Mesendoderm (in vitro differentiated cells): Measurements from ENCODE around the gene PLEKHG4B.

Experiments used
- DNase-seq: peaks from one replicate; pipeline ENCODE4 v3.0.0; 2013
- H2AK5ac ChIP-seq: 2 replicates; pipeline ENCODE4 v1.6.1; 2013; ENCODE audit warnings: low read length, inconsistent platforms
- H2BK120ac ChIP-seq: 2 replicates; pipeline ENCODE4 v1.6.1; 2013; ENCODE audit warnings: low read depth, mild to moderate bottlenecking, low read length, moderate library complexity, mixed read lengths
- H2BK15ac ChIP-seq: replicated peaks from 2 replicates; pipeline ENCODE4 v1.6.1; 2013; ENCODE audit warnings: low read depth, mild to moderate bottlenecking, moderate library complexity
- H2BK5ac ChIP-seq: 2 replicates; pipeline ENCODE4 v1.6.1; 2013; ENCODE audit warnings: low read length, inconsistent platforms
- H3K18ac ChIP-seq: 2 replicates; pipeline ENCODE4 v1.6.1; 2013; ENCODE audit warnings: mild to moderate bottlenecking, low read length, mixed read lengths
- H3K23ac ChIP-seq: one replicate; pipeline ENCODE4 v1.6.1; 2013; ENCODE audit warnings: low read length
- H3K27ac ChIP-seq: 2 replicates; pipeline ENCODE4 v1.5.1; 2013; ENCODE audit warnings: low read depth, mild to moderate bottlenecking, inconsistent platforms, low read length, moderate library complexity
- H3K27me3 ChIP-seq: 2 replicates; pipeline ENCODE4 v1.6.1; 2013; ENCODE audit warnings: low read length, control low read depth, mild to moderate bottlenecking, inconsistent platforms; ENCODE audit not compliant: insufficient read depth, poor library complexity
- H3K36me3 ChIP-seq: 2 replicates; pipeline ENCODE4 v1.6.1; 2013; ENCODE audit warnings: low read length, inconsistent platforms; ENCODE audit not compliant: control insufficient read depth, insufficient read depth
- H3K4ac ChIP-seq: one replicate; pipeline ENCODE4 v1.6.1; 2013; ENCODE audit warnings: low read depth, mild to moderate bottlenecking, low read length, moderate library complexity
- H3K4me1 ChIP-seq: 2 replicates; pipeline ENCODE4 v1.6.1; 2013; ENCODE audit warnings: low read depth, low read length, inconsistent platforms; ENCODE audit not compliant: control insufficient read depth
- H3K4me2 ChIP-seq: 2 replicates; pipeline ENCODE4 v1.6.1; 2013; ENCODE audit warnings: low read length
- H3K4me3 ChIP-seq: 2 replicates; pipeline ENCODE4 v1.5.1; 2013; ENCODE audit warnings: mild to moderate bottlenecking, low read length
- H3K56ac ChIP-seq: one replicate; pipeline ENCODE4 v1.6.1; 2013; ENCODE audit warnings: low read length
- H3K79me1 ChIP-seq: 2 replicates; pipeline ENCODE4 v1.6.1; 2013; ENCODE audit warnings: low read length, inconsistent platforms
- H3K79me2 ChIP-seq: 2 replicates; pipeline ENCODE4 v1.6.1; 2013; ENCODE audit warnings: mild to moderate bottlenecking, low read length; ENCODE audit not compliant: control insufficient read depth, insufficient read depth
- H3K9ac ChIP-seq: 2 replicates; pipeline ENCODE4 v1.6.1; 2013; ENCODE audit warnings: low read length, inconsistent platforms
- H4K5ac ChIP-seq: one replicate; pipeline ENCODE4 v1.6.1; 2013; ENCODE audit warnings: low read length
- H4K8ac ChIP-seq: one replicate; pipeline ENCODE4 v1.6.1; 2013; ENCODE audit warnings: low read depth, mild to moderate bottlenecking, control low read depth, low read length, moderate library complexity
- WGBS: extraction: QIAGEN DNeasy Blood & Tissue Kit; methylation state at CpG from one replicate; pipeline ENCODE4 v1.1.7; 2013; ENCODE audit warnings: low lambda C conversion rate, missing lambda C conversion rate; ENCODE audit not compliant: insufficient coverage; ENCODE audit errors: extremely low coverage; 5-methylcytosine and 5-hydroxymethylcytosine counted together

The PLEKHG4B gene

DNA sequence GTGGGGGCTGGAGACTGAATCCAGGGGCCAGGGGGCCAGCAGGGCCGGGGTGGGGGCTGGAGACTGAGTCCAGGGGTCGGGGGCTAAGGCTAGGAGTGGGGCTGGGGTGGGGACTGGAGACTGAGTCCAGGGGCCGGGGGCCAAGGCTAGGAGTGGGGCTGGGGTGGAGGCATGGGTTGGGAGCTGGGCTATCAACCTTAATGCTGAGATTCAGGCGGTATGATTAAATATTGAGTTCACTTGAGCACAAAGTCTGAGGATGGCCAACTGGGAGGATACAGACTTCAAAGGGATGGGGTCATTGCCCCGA is 82.3 kb downstream of the PLEKHG4B start:
- no CpG with 5 or more reads among the region's 5 CpGs for WGBS
- Histone ChIP-seq H4K8ac (no peak overlapping the region), H4K5ac (no peak overlapping the region), H3K4me2 (no peak overlapping the region), H3K56ac (no peak overlapping the region), H3K79me2 (no peaks in the 10 kb centered on the region), H2BK120ac (no peak overlapping the region), H3K4me3 (no peak overlapping the region), H3K4me1 (no peaks in the 10 kb centered on the region), H3K23ac (no peak overlapping the region), H3K4ac (no peak overlapping the region), H3K79me1 (no peaks in the 10 kb centered on the region), H2BK5ac (no peak overlapping the region), H3K18ac (no peak overlapping the region), H2BK15ac (no peak overlapping the region), H3K36me3 (peaks cover 8% of the 10 kb centered on the region), H2AK5ac (no peak overlapping the region), H3K27me3 (no peaks in the 10 kb centered on the region), H3K9ac (no peak overlapping the region), H3K27ac (no peak overlapping the region)
- DNase-seq, result no peak

DNA sequence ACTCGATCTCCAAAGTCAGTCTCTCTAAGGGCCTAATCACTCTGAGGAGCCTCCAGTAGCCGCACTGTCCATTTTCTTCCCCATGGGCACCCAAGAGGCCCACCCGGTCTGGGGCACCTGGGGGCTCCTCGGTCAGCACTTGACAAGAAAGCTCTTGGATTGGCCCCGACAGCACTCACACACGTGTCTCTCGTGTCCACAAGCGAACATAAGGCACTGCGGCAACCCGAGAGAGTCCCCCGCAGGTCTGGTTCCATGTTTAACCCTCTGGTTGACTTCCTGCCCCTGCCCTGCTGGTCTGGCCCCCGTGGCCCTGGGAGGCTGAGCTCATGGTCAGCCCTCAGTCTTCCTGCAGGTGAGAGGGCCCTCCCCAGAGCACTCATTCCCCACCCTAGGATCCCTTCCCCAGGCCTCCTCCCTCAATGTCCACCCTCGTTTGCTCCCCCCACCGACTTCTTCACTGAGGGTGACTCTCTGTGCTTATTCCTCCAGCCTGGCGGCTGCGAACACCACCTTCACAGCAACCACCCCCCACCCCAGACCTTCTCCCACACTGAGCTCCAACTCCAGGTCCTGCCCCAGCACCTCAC is 83.0 kb downstream of the PLEKHG4B start:
- H3K9ac ChIP-seq, result no peak overlapping the region
- no peak overlapping the region for H3K4me3 ChIP-seq
- H3K18ac ChIP-seq, result no peak overlapping the region
- WGBS, result no CpG with 5 or more reads among the region's 16 CpGs
- no peak overlapping the region for H4K5ac ChIP-seq
- no peak overlapping the region for H4K8ac ChIP-seq
- no peak overlapping the region for H2AK5ac ChIP-seq
- H3K27ac ChIP-seq, result no peak overlapping the region
- no peaks in the 10 kb centered on the region for H3K27me3 ChIP-seq
- DNase-seq, result no peak
- H3K4me1 ChIP-seq, result no peaks in the 10 kb centered on the region
- no peak overlapping the region for H2BK120ac ChIP-seq
- no peaks in the 10 kb centered on the region for H3K79me1 ChIP-seq
- H3K23ac ChIP-seq, result no peak overlapping the region
- no peak overlapping the region for H3K56ac ChIP-seq
- H3K79me2 ChIP-seq, result no peaks in the 10 kb centered on the region
- H3K4me2 ChIP-seq, result no peak overlapping the region
- H2BK5ac ChIP-seq, result no peak overlapping the region
- no peak overlapping the region for H3K4ac ChIP-seq
- H3K36me3 ChIP-seq, result peaks cover 8% of the 10 kb centered on the region
- H2BK15ac ChIP-seq, result no peak overlapping the region

DNA sequence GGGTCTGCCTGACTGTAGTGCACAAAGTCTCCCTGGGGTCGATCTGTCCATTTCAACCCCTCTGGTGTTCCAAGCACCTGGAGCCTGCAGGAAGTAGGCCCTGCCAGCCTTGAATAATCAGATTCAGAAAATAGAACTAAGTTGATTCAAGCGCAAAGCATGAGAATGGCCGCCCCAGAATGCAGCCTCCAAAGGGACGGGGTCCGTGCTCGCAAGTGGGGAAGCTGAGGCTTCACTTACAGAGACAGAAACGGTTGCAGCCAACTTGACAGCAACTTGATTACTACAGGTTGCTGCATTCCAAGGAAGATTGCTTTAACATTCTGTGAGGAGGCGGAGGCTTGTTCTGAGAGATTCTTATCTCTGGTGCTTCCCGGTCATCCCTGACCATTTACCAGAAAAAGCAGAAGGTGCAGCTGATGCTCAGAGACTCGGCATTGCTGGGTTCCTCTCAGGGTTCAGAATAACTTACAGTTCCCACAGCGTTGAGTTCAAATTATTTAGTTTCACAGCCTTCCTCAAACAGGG is 84.4 kb downstream of the PLEKHG4B start:
- no peaks in the 10 kb centered on the region for H3K79me2 ChIP-seq
- WGBS, result no CpG with 5 or more reads among the region's 11 CpGs
- no peak overlapping the region for H4K8ac ChIP-seq
- H4K5ac ChIP-seq, result no peak overlapping the region
- no peak overlapping the region for H3K27ac ChIP-seq
- H3K4ac ChIP-seq, result no peak overlapping the region
- H3K79me1 ChIP-seq, result no peaks in the 10 kb centered on the region
- DNase-seq, result peak; percentile 74
- no peak overlapping the region for H3K56ac ChIP-seq
- H2BK15ac ChIP-seq, result no peak overlapping the region
- H3K23ac ChIP-seq, result no peak overlapping the region
- H3K4me3 ChIP-seq, result no peak overlapping the region
- H3K27me3 ChIP-seq, result no peaks in the 10 kb centered on the region
- H3K36me3 ChIP-seq, result peaks cover 10% of the 10 kb centered on the region
- no peak overlapping the region for H2AK5ac ChIP-seq
- no peak overlapping the region for H3K9ac ChIP-seq
- H3K18ac ChIP-seq, result no peak overlapping the region
- no peak overlapping the region for H3K4me2 ChIP-seq
- H2BK120ac ChIP-seq, result no peak overlapping the region
- peaks cover 2% of the 10 kb centered on the region for H3K4me1 ChIP-seq
- no peak overlapping the region for H2BK5ac ChIP-seq

DNA sequence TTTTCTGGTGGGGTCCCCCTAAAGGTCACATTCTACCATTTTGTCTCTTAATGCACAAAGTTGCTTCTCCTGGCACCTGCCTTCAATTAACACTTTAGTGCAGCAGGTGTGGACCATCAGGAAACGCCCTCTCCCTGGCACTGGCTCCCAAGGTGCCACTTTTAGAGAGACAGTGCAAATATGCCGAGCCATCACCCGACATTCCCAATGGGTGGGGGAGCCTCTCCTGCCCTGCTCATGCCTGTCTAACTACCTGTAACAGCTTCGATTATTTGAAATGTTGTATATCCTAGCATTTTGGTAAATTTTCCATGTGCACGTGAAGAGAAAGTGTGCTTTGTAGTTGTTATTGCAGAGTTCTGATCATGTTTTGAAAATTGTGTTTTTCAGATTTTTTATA is 86.1 kb downstream of the PLEKHG4B start:
- Histone ChIP-seq H3K18ac (no peak overlapping the region), H3K79me1 (no peaks in the 10 kb centered on the region), H2BK5ac (no peak overlapping the region), H2BK15ac (no peak overlapping the region), H4K8ac (no peak overlapping the region), H3K4me3 (no peak overlapping the region), H4K5ac (no peak overlapping the region), H3K4me2 (no peak overlapping the region), H3K56ac (no peak overlapping the region), H3K27ac (no peak overlapping the region), H2AK5ac (no peak overlapping the region), H3K79me2 (no peaks in the 10 kb centered on the region), H3K4ac (no peak overlapping the region), H3K36me3 (peaks cover 13% of the 10 kb centered on the region), H3K23ac (no peak overlapping the region), H3K27me3 (no peaks in the 10 kb centered on the region), H2BK120ac (no peak overlapping the region), H3K4me1 (peaks cover 2% of the 10 kb centered on the region), H3K9ac (no peak overlapping the region)
- DNase-seq, result no peak
- WGBS, result no CpG with 5 or more reads among the region's 5 CpGs

DNA sequence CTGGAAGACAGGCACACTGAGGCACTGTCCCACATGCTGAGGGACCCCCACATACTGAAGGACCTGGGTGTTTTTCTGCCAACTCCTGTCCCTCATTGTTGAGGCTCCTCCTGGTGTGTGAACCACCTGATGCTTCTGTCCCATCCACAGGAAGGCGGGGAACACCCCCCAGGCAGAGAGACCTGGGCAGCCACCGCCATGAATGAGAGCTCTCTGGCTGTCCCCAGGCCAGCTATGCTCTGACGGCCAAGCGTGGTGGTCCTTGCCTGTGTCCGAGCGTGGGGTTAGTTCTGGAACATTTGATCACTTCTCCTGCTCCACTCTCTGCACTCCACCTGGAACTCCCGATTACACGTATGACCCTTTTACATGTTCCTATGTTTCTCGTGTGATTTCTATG is 87.4 kb downstream of the PLEKHG4B start:
- Histone ChIP-seq H3K23ac (no peak overlapping the region), H3K79me2 (no peaks in the 10 kb centered on the region), H2BK120ac (no peak overlapping the region), H2BK15ac (no peak overlapping the region), H2BK5ac (no peak overlapping the region), H3K4me1 (peaks cover 2% of the 10 kb centered on the region), H4K8ac (no peak overlapping the region), H3K79me1 (no peaks in the 10 kb centered on the region), H3K4ac (no peak overlapping the region), H4K5ac (no peak overlapping the region), H3K9ac (no peak overlapping the region), H3K36me3 (peaks cover 6% of the 10 kb centered on the region), H2AK5ac (no peak overlapping the region), H3K27me3 (no peaks in the 10 kb centered on the region), H3K27ac (no peak overlapping the region), H3K56ac (no peak overlapping the region), H3K4me2 (no peak overlapping the region), H3K18ac (no peak overlapping the region), H3K4me3 (no peak overlapping the region)
- no CpG with 5 or more reads among the region's 9 CpGs for WGBS
- no peak for DNase-seq

DNA sequence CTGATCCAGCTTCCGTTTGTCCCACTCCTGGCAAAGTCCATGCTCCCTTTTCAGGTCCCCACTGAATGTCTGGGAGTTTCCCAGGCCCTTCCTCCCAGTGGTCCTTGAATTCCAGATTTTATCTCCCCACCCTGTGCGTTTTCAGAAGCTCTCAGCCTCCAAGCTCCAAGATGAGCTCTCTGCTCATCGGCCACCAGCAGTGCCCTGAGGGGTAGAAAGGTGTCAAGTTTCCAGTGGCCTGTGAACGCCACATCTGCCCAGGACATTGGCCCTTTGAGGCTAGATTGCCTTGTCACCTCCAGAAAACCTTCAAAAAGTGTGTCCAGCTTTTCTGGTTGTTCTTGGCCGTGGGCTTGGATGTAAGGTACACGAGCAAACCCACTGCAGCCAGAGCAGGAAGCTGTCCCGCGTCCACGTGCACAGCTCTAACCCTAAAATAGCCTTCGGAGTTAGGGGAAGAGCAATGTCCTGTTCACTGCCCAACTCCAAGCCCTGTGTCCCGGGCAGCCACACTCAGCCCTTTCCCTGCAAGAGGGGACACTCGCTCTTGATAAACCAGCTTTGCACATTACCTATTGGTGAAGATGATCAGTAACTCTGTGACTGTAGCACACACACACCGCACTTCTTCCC is 88.4 kb downstream of the PLEKHG4B start:
- DNase-seq, result peak; percentile 70
- Histone ChIP-seq H3K4me2 (no peak overlapping the region), H3K9ac (no peak overlapping the region), H3K27me3 (no peaks in the 10 kb centered on the region), H2BK15ac (no peak overlapping the region), H3K23ac (no peak overlapping the region), H3K79me2 (no peaks in the 10 kb centered on the region), H3K56ac (peak overlapping the region; percentile 7), H3K18ac (no peak overlapping the region), H2BK120ac (no peak overlapping the region), H3K79me1 (no peaks in the 10 kb centered on the region), H3K36me3 (peaks cover 6% of the 10 kb centered on the region), H2AK5ac (no peak overlapping the region), H3K4me1 (peaks cover 2% of the 10 kb centered on the region), H3K4ac (no peak overlapping the region), H3K27ac (no peak overlapping the region), H2BK5ac (no peak overlapping the region), H4K5ac (no peak overlapping the region), H3K4me3 (no peak overlapping the region), H4K8ac (no peak overlapping the region)
- WGBS, result no CpG with 5 or more reads among the region's 13 CpGs
